IMR-90 (cell line): ENCODE data around the gene OPHN1. TPM values are rescaled to one million over a fixed set of nuclear protein-coding genes. Genes with fewer than 3 reads are reported as not detected.

Source experiments
- ATAC-seq: fragments of 200-7000 bp; cut with Tn5 transposase; 2 replicates; pipeline ENCODE4 v1.9.1; 2020; ENCODE audit warnings: low read depth, mild to moderate bottlenecking, moderate library complexity
- BruUV-seq: library from RNA; stranded (reverse); fragments of 400-500 nt; replicated peaks from 2 replicates; lab custom pipeline; 2021; lab: Mats Ljungman, UMichigan
- CTCF ChIA-PET: fragments of 300-600 bp; formaldehyde crosslinking; extraction: SDS; loops from one replicate; lab custom pipeline; 2021; ENCODE audit warnings: antibody characterized with exemption; lab: Yijun Ruan, JAX
- POLR2A ChIA-PET: fragments of 300-600 bp; sonication (Branson Sonifier 250); formaldehyde crosslinking; loops from one replicate; lab custom pipeline; 2022; ENCODE audit warnings: antibody characterized with exemption; ENCODE audit not compliant: unreplicated experiment; lab: Charles Lee
- DNase-seq: peaks from one replicate; pipeline ENCODE4 v3.0.0; 2013
- H2AFZ ChIP-seq: replicated peaks from 2 replicates; pipeline ENCODE3; 2013; ENCODE audit warnings: low read length, mild to moderate bottlenecking; ENCODE audit not compliant: poor library complexity
- H2AK5ac ChIP-seq: 2 replicates; pipeline ENCODE4 v1.6.1; 2013; ENCODE audit warnings: low read depth, low read length, inconsistent platforms
- H2AK9ac ChIP-seq: replicated peaks from 2 replicates; pipeline ENCODE3; 2013; ENCODE audit warnings: mild to moderate bottlenecking, low read depth, low read length, moderate library complexity; ENCODE audit not compliant: poor library complexity
- H2BK120ac ChIP-seq: 2 replicates; pipeline ENCODE4 v1.6.1; 2013; ENCODE audit warnings: low read depth, low read length, inconsistent platforms
- H2BK15ac ChIP-seq: 3 replicates; pipeline ENCODE4 v1.6.1; 2013; ENCODE audit warnings: low read depth, low read length, inconsistent platforms
- H2BK20ac ChIP-seq: 2 replicates; pipeline ENCODE4 v1.6.1; 2013; ENCODE audit warnings: low read depth, mild to moderate bottlenecking, inconsistent platforms, low read length, moderate library complexity
- H2BK5ac ChIP-seq: 2 replicates; pipeline ENCODE4 v1.6.1; 2013; ENCODE audit warnings: mild to moderate bottlenecking, low read depth, low read length, inconsistent platforms; ENCODE audit not compliant: poor library complexity, severe bottlenecking
- H3K14ac ChIP-seq: replicated peaks from 2 replicates; pipeline ENCODE4 v1.6.1; 2013; ENCODE audit warnings: low read depth, low read length, inconsistent platforms
- H3K18ac ChIP-seq: 2 replicates; pipeline ENCODE4 v1.6.1; 2013; ENCODE audit warnings: low read depth, low read length, control low read depth
- H3K23ac ChIP-seq: 2 replicates; pipeline ENCODE4 v1.6.1; 2013; ENCODE audit warnings: low read depth, low read length, inconsistent platforms
- H3K27ac ChIP-seq: 2 replicates; pipeline ENCODE4 v1.5.1; 2013; ENCODE audit warnings: mild to moderate bottlenecking, control low read depth, low read length; ENCODE audit not compliant: insufficient read depth
- H3K27me3 ChIP-seq: 2 replicates; pipeline ENCODE4 v1.6.1; 2013; ENCODE audit warnings: low read length; ENCODE audit not compliant: control insufficient read depth, insufficient read depth
- H3K36me3 ChIP-seq: 2 replicates; pipeline ENCODE4 v1.6.1; 2013; ENCODE audit warnings: low read length, mixed read lengths; ENCODE audit not compliant: control insufficient read depth, insufficient read depth
- H3K4ac ChIP-seq: 2 replicates; pipeline ENCODE4 v1.6.1; 2013; ENCODE audit warnings: low read depth, low read length, inconsistent platforms
- H3K4me1 ChIP-seq: 2 replicates; pipeline ENCODE4 v1.6.1; 2013; ENCODE audit warnings: low read length, mixed read lengths; ENCODE audit not compliant: control insufficient read depth, insufficient read depth
- H3K4me2 ChIP-seq: 2 replicates; pipeline ENCODE4 v1.6.1; 2013; ENCODE audit warnings: low read depth, mild to moderate bottlenecking, control low read depth, low read length, moderate library complexity
- H3K4me3 ChIP-seq: 2 replicates; pipeline ENCODE4 v1.5.1; 2013; ENCODE audit warnings: low read depth, mild to moderate bottlenecking, control low read depth, low read length, moderate library complexity; ENCODE audit not compliant: insufficient read depth
- H3K56ac ChIP-seq: 2 replicates; pipeline ENCODE4 v1.6.1; 2013; ENCODE audit warnings: low read length, inconsistent platforms; ENCODE audit not compliant: insufficient read depth; ENCODE audit errors: extremely low read depth
- H3K79me1 ChIP-seq, 2 experiments: 2 replicates each; pipeline ENCODE4 v1.6.1; 2013; ENCODE audit warnings: low read length in 2 of 2, inconsistent platforms in 1 of 2, low read depth in 1 of 2
- H3K9ac ChIP-seq: 2 replicates; pipeline ENCODE4 v1.6.1; 2013; ENCODE audit warnings: low read depth, low read length, control low read depth
- H3K9me1 ChIP-seq: 2 replicates; pipeline ENCODE4 v1.6.1; 2013; ENCODE audit warnings: low read length, inconsistent platforms; ENCODE audit not compliant: insufficient read depth
- H3K9me3 ChIP-seq: 2 replicates; pipeline ENCODE4 v1.6.1; 2013; ENCODE audit warnings: low read length; ENCODE audit not compliant: control insufficient read depth, insufficient read depth
- H4K20me1 ChIP-seq: 2 replicates; pipeline ENCODE4 v1.6.1; 2013; ENCODE audit warnings: low read length, inconsistent platforms; ENCODE audit not compliant: insufficient read depth
- H4K5ac ChIP-seq: 2 replicates; pipeline ENCODE4 v1.6.1; 2013; ENCODE audit warnings: mild to moderate bottlenecking, low read depth, low read length, control low read depth
- H4K8ac ChIP-seq, 2 experiments: 2 replicates each; pipeline ENCODE4 v1.6.1; 2013; ENCODE audit warnings: low read depth in 2 of 2, low read length in 2 of 2, control low read depth in 1 of 2, inconsistent platforms in 1 of 2
- H4K91ac ChIP-seq: 2 replicates; pipeline ENCODE4 v1.6.1; 2013; ENCODE audit warnings: low read depth, low read length, inconsistent platforms; ENCODE audit not compliant: insufficient read depth
- BHLHE40 ChIP-seq: fragments of 150-350 bp; IDR thresholded peaks from 2 replicates; pipeline ENCODE4 v1.6.1; 2016; ENCODE audit warnings: mild to moderate bottlenecking, low read depth, low read length
- CEBPB ChIP-seq: IDR thresholded peaks from 2 replicates; pipeline ENCODE4 v1.6.1; 2012; ENCODE audit warnings: low read depth, low read length, improper control_type of control experiment
- CHD1 ChIP-seq: IDR thresholded peaks from 2 replicates; pipeline ENCODE4 v1.6.1; 2012; ENCODE audit warnings: low read depth, low read length, improper control_type of control experiment
- FOS ChIP-seq: fragments of 150-350 bp; IDR thresholded peaks from 2 replicates; pipeline ENCODE4 v1.6.1; 2016; ENCODE audit warnings: low read depth, low read length
- MAFK ChIP-seq: IDR thresholded peaks from 2 replicates; pipeline ENCODE4 v1.6.1; 2012; ENCODE audit warnings: low read depth, low read length, improper control_type of control experiment
- MAZ ChIP-seq: IDR thresholded peaks from 2 replicates; pipeline ENCODE4 v1.6.1; 2012; ENCODE audit warnings: low read depth, mild to moderate bottlenecking, low read length, improper control_type of control experiment, moderate library complexity, borderline replicate concordance
- MXI1 ChIP-seq: IDR thresholded peaks from 2 replicates; pipeline ENCODE4 v1.6.1; 2012; ENCODE audit warnings: low read depth, mild to moderate bottlenecking, low read length, moderate library complexity, borderline replicate concordance
- NFE2L2 ChIP-seq: fragments of 150-350 bp; IDR thresholded peaks from 2 replicates; pipeline ENCODE4 v1.6.1; 2016; ENCODE audit warnings: low read depth, mild to moderate bottlenecking, low read length
- POLR2A ChIP-seq: IDR thresholded peaks from 2 replicates; pipeline ENCODE4 v1.6.1; 2012; ENCODE audit warnings: mild to moderate bottlenecking, low read depth, low read length
- RAD21 ChIP-seq: IDR thresholded peaks from 2 replicates; pipeline ENCODE4 v1.6.1; 2012; ENCODE audit warnings: low read length, improper control_type of control experiment
- RCOR1 ChIP-seq: IDR thresholded peaks from 2 replicates; pipeline ENCODE4 v1.6.1; 2012; ENCODE audit warnings: mild to moderate bottlenecking, low read length, improper control_type of control experiment; ENCODE audit not compliant: insufficient replicate concordance
- RFX5 ChIP-seq: IDR thresholded peaks from 2 replicates; pipeline ENCODE4 v1.8.0; 2012; ENCODE audit warnings: low read depth, mild to moderate bottlenecking, low read length, moderate library complexity
- SMC3 ChIP-seq: fragments of 150-350 bp; IDR thresholded peaks from 2 replicates; pipeline ENCODE4 v1.6.1; 2016; ENCODE audit warnings: low read depth, mild to moderate bottlenecking, antibody characterized with exemption, low read length, moderate library complexity
- WGBS, 2 experiments: methylation state at CpG; one replicate each; pipeline versions ENCODE4 v1.1.5 to v1.1.7; 2013; ENCODE audit warnings: missing lambda C conversion rate in 2 of 2; ENCODE audit not compliant: insufficient read length in 1 of 2; ENCODE audit errors: extremely low coverage in 2 of 2; 5-methylcytosine and 5-hydroxymethylcytosine counted together
- dilution Hi-C: fragments of 300-500 bp; cut with HindIII; formaldehyde crosslinking; loops from one replicate; pipeline ENCODE4 v1.14.3; 2018; ENCODE audit warnings: low sequenced_read_pairs; ENCODE audit not compliant: unreplicated experiment
- in situ Hi-C: fragments of 300-500 bp; cut with MboI; formaldehyde crosslinking; loops from 3 replicates; pipeline ENCODE4 v1.14.3; 2019; ENCODE audit warnings: low sequenced_read_pairs, inconsistent platforms, mixed read lengths
- intact Hi-C: fragments of 100-400 bp; cut with micrococcal nuclease; formaldehyde crosslinking; loops from 2 replicates; pipeline ENCODE4 v1.10.0; 2022
- polyA plus RNA-seq, 3 experiments: library from polyadenylated mRNA; depleted of rRNA; stranded (reverse); fragments of >200 nt; gene quantifications; 2 replicates each; pipeline ENCODE4 v1.2.3, GENCODE V29; 2012; ENCODE audit warnings: low replicate concordance in 1 of 3
- total RNA-seq: library from RNA; depleted of rRNA; stranded (reverse); fragments of >200 nt; gene quantifications from 2 replicates; pipeline ENCODE4 v1.2.3, GENCODE V29; 2012
- TF ChIP-seq, protein P1 (sequence below): conservative IDR thresholded peaks from 2 replicates; pipeline ENCODE4 v1.5.1; 2012; ENCODE audit warnings: mild to moderate bottlenecking, low read depth, low read length, improper control_type of control experiment
- TF ChIP-seq, protein P2 (sequence below): fragments of 150-350 bp; IDR thresholded peaks from 2 replicates; pipeline ENCODE4 v1.6.1; 2017; ENCODE audit warnings: mild to moderate bottlenecking, antibody characterized with exemption, low read length, low read depth
- TF ChIP-seq, protein P3 (sequence below): fragments of 150-350 bp; IDR thresholded peaks from 2 replicates; pipeline ENCODE4 v1.6.1; 2016; ENCODE audit warnings: low read depth, mild to moderate bottlenecking, low read length, moderate library complexity, borderline replicate concordance

The OPHN1 gene
- total and polyA plus RNA-seq, 2 of the 4 experiments (the other 2 are of a cell fraction): 4.0 to 13.1 TPM

DNA sequence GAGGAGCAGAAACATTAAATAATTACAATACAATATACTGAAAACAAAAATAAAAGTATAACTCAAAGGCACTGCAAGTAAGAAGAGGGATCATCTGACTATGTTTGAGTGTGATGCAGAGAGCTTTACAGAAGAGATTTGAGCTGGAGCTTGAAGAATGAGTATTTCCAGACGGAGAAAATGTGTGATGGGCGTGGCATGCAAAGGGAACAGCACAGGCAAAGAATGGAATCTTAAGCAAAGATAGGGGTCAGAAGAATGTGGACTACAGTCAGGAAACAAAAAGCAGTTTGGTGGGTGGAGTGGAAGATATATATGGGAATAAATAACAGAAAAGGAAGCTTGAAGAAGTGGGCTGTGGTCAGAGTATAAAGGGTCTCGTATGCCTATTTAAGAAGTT, 45.5 kb downstream of the OPHN1 start:
- no peak for ATAC-seq
- no peak for TF ChIP-seq SMC3
- TF ChIP-seq, protein P1, sequence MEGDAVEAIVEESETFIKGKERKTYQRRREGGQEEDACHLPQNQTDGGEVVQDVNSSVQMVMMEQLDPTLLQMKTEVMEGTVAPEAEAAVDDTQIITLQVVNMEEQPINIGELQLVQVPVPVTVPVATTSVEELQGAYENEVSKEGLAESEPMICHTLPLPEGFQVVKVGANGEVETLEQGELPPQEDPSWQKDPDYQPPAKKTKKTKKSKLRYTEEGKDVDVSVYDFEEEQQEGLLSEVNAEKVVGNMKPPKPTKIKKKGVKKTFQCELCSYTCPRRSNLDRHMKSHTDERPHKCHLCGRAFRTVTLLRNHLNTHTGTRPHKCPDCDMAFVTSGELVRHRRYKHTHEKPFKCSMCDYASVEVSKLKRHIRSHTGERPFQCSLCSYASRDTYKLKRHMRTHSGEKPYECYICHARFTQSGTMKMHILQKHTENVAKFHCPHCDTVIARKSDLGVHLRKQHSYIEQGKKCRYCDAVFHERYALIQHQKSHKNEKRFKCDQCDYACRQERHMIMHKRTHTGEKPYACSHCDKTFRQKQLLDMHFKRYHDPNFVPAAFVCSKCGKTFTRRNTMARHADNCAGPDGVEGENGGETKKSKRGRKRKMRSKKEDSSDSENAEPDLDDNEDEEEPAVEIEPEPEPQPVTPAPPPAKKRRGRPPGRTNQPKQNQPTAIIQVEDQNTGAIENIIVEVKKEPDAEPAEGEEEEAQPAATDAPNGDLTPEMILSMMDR: no peak
- no peak for TF ChIP-seq NFE2L2
- TF ChIP-seq, protein P2, sequence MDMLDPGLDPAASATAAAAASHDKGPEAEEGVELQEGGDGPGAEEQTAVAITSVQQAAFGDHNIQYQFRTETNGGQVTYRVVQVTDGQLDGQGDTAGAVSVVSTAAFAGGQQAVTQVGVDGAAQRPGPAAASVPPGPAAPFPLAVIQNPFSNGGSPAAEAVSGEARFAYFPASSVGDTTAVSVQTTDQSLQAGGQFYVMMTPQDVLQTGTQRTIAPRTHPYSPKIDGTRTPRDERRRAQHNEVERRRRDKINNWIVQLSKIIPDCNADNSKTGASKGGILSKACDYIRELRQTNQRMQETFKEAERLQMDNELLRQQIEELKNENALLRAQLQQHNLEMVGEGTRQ: no peak
- no peak for TF ChIP-seq MXI1
- TF ChIP-seq FOS: no peak
- TF ChIP-seq MAZ: no peak
- TF ChIP-seq RCOR1: no peak
- TF ChIP-seq RFX5: no peak
- no peak for TF ChIP-seq MAFK
- no peak for TF ChIP-seq RAD21
- TF ChIP-seq CHD1: no peak
- TF ChIP-seq, protein P3, sequence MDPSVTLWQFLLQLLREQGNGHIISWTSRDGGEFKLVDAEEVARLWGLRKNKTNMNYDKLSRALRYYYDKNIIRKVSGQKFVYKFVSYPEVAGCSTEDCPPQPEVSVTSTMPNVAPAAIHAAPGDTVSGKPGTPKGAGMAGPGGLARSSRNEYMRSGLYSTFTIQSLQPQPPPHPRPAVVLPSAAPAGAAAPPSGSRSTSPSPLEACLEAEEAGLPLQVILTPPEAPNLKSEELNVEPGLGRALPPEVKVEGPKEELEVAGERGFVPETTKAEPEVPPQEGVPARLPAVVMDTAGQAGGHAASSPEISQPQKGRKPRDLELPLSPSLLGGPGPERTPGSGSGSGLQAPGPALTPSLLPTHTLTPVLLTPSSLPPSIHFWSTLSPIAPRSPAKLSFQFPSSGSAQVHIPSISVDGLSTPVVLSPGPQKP: no peak
- no peak for TF ChIP-seq BHLHE40
- no peak for TF ChIP-seq POLR2A
- no peak for TF ChIP-seq CEBPB

More for the DNA sequence above, 45.5 kb downstream of the OPHN1 start:
- H2BK5ac ChIP-seq: no peak overlapping the region
- H4K5ac ChIP-seq: no peak overlapping the region
- H3K18ac ChIP-seq: no peak overlapping the region
- no peaks in the 10 kb centered on the region for H4K20me1 ChIP-seq
- H3K23ac ChIP-seq: no peak overlapping the region
- no peak for DNase-seq
- intact Hi-C loops: no loop called here
- no peaks in the 10 kb centered on the region for H3K9me3 ChIP-seq
- POLR2A ChIA-PET: no interaction called here
- no peaks in the 10 kb centered on the region for H3K9me1 ChIP-seq
- no peak overlapping the region for H3K27ac ChIP-seq
- H2BK120ac ChIP-seq: no peak overlapping the region
- no peaks in the 10 kb centered on the region for H3K27me3 ChIP-seq
- H4K8ac ChIP-seq: no peak overlapping the region
- no peaks in the 10 kb centered on the region for H3K4me1 ChIP-seq
- H3K36me3 ChIP-seq: no peaks in the 10 kb centered on the region
- no peak overlapping the region for H3K9ac ChIP-seq
- H3K79me1 ChIP-seq: no peaks in the 10 kb centered on the region
- H3K14ac ChIP-seq: no peak overlapping the region
- H3K56ac ChIP-seq: no peak overlapping the region
- dilution Hi-C loops: no loop called here
- in situ Hi-C loops: no loop called here
- no TSS peak for BruUV-seq
- H3K4me3 ChIP-seq: no peak overlapping the region
- no peak overlapping the region for H2AFZ ChIP-seq
- no peak overlapping the region for H3K4me2 ChIP-seq
- H2AK5ac ChIP-seq: no peak overlapping the region
- no peak overlapping the region for H2AK9ac ChIP-seq
- CTCF ChIA-PET: no interaction called here
- no peak overlapping the region for H2BK15ac ChIP-seq
- H2BK20ac ChIP-seq: no peak overlapping the region
- H3K4ac ChIP-seq: no peak overlapping the region
- no peak overlapping the region for H4K91ac ChIP-seq
- WGBS, 2 experiments: 54% methylated on average over 2 of the region's 3 CpGs; no CpG with 5 or more reads in 1 of the 2 experiments
